Measurements from ENCODE around the gene HAUS8. TPM values are rescaled to one million over a fixed set of nuclear protein-coding genes. Genes with fewer than 3 reads are reported as not detected.

The HAUS8 gene
- total and polyA plus RNA-seq, 2 of the 8 experiments (the other 6 are each of a cell fraction or from before 2014, with no cell fraction given): 18.4 to 23.2 TPM

DNA sequence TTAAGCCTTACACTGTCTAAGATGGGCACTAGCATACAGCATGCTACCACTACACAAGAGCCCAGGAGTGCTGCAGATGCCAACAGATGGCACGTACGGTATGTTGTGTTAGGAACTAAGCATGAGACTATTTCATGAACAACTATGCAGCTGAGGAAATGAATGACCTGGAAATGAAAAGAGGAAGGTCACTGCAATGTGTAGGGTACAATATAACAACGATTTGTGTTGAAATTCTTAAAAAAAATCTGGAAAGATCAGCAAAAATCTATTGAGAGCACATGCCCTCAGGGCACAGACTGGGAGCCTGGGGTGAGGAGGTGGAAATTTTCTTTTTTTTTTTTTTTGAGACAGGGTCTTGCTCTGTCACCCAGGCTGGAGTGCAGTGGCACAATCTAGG lies 14.4 kb downstream of the HAUS8 start (continued):
- TF ChIP-seq, protein P1, sequence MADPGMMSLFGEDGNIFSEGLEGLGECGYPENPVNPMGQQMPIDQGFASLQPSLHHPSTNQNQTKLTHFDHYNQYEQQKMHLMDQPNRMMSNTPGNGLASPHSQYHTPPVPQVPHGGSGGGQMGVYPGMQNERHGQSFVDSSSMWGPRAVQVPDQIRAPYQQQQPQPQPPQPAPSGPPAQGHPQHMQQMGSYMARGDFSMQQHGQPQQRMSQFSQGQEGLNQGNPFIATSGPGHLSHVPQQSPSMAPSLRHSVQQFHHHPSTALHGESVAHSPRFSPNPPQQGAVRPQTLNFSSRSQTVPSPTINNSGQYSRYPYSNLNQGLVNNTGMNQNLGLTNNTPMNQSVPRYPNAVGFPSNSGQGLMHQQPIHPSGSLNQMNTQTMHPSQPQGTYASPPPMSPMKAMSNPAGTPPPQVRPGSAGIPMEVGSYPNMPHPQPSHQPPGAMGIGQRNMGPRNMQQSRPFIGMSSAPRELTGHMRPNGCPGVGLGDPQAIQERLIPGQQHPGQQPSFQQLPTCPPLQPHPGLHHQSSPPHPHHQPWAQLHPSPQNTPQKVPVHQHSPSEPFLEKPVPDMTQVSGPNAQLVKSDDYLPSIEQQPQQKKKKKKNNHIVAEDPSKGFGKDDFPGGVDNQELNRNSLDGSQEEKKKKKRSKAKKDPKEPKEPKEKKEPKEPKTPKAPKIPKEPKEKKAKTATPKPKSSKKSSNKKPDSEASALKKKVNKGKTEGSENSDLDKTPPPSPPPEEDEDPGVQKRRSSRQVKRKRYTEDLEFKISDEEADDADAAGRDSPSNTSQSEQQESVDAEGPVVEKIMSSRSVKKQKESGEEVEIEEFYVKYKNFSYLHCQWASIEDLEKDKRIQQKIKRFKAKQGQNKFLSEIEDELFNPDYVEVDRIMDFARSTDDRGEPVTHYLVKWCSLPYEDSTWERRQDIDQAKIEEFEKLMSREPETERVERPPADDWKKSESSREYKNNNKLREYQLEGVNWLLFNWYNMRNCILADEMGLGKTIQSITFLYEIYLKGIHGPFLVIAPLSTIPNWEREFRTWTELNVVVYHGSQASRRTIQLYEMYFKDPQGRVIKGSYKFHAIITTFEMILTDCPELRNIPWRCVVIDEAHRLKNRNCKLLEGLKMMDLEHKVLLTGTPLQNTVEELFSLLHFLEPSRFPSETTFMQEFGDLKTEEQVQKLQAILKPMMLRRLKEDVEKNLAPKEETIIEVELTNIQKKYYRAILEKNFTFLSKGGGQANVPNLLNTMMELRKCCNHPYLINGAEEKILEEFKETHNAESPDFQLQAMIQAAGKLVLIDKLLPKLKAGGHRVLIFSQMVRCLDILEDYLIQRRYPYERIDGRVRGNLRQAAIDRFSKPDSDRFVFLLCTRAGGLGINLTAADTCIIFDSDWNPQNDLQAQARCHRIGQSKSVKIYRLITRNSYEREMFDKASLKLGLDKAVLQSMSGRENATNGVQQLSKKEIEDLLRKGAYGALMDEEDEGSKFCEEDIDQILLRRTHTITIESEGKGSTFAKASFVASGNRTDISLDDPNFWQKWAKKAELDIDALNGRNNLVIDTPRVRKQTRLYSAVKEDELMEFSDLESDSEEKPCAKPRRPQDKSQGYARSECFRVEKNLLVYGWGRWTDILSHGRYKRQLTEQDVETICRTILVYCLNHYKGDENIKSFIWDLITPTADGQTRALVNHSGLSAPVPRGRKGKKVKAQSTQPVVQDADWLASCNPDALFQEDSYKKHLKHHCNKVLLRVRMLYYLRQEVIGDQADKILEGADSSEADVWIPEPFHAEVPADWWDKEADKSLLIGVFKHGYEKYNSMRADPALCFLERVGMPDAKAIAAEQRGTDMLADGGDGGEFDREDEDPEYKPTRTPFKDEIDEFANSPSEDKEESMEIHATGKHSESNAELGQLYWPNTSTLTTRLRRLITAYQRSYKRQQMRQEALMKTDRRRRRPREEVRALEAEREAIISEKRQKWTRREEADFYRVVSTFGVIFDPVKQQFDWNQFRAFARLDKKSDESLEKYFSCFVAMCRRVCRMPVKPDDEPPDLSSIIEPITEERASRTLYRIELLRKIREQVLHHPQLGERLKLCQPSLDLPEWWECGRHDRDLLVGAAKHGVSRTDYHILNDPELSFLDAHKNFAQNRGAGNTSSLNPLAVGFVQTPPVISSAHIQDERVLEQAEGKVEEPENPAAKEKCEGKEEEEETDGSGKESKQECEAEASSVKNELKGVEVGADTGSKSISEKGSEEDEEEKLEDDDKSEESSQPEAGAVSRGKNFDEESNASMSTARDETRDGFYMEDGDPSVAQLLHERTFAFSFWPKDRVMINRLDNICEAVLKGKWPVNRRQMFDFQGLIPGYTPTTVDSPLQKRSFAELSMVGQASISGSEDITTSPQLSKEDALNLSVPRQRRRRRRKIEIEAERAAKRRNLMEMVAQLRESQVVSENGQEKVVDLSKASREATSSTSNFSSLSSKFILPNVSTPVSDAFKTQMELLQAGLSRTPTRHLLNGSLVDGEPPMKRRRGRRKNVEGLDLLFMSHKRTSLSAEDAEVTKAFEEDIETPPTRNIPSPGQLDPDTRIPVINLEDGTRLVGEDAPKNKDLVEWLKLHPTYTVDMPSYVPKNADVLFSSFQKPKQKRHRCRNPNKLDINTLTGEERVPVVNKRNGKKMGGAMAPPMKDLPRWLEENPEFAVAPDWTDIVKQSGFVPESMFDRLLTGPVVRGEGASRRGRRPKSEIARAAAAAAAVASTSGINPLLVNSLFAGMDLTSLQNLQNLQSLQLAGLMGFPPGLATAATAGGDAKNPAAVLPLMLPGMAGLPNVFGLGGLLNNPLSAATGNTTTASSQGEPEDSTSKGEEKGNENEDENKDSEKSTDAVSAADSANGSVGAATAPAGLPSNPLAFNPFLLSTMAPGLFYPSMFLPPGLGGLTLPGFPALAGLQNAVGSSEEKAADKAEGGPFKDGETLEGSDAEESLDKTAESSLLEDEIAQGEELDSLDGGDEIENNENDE (IDR thresholded peaks at IDR 0.05; ENCODE audit: insufficient replicate concordance, low read length): no peak
- TF ChIP-seq POLR2A (IDR thresholded peaks at IDR 0.05; ENCODE audit: control extremely low read depth in 1 of 2, low read depth in 2 of 2, low read length in 2 of 2) (no peak), CEBPB (IDR thresholded peaks at IDR 0.05; ENCODE audit: low read depth, low read length) (no peak)

All from H1 (cell line).